NCI-H146 (cell line): ENCODE measurements around the gene KIAA1671.

Experiments used
- DNase-seq: peaks from one replicate; lab custom pipeline; 2025; lab: John Stamatoyannopoulos, UW

The KIAA1671 gene

GRCh38 chr22:25146307-25146706 is 193.8 kb downstream of the KIAA1671 start:
- DNase-seq: no peak

GRCh38 chr22:25146906-25147641 is 194.6 kb downstream of the KIAA1671 start:
- peak; percentile 34 for DNase-seq

GRCh38 chr22:25147642-25147928 is 195.1 kb downstream of the KIAA1671 start:
- no peak for DNase-seq

- DNase-seq: no peak
Measured at GRCh38 chr22:25148149-25148691, 195.7 kb downstream of the KIAA1671 start.

GRCh38 chr22:25149014-25149413 is 196.5 kb downstream of the KIAA1671 start:
- DNase-seq: no peak

- DNase-seq: no peak
Measured at GRCh38 chr22:25153961-25154666, 201.6 kb downstream of the KIAA1671 start.

- DNase-seq: no peak
Measured at GRCh38 chr22:25154667-25154999, 202.1 kb downstream of the KIAA1671 start.

- DNase-seq: no peak
Measured at GRCh38 chr22:25156736-25157135, 204.2 kb downstream of the KIAA1671 start.

- no peak for DNase-seq
Measured at GRCh38 chr22:25159028-25159427, 206.5 kb downstream of the KIAA1671 start.

- no peak for DNase-seq
Measured at GRCh38 chr22:25160120-25160996, 207.8 kb downstream of the KIAA1671 start.

- no peak for DNase-seq
Measured at GRCh38 chr22:25161017-25161915, 208.8 kb downstream of the KIAA1671 start.

- DNase-seq: no peak
Measured at GRCh38 chr22:25161916-25162530, 209.5 kb downstream of the KIAA1671 start.

GRCh38 chr22:25162561-25162960 is 210.0 kb downstream of the KIAA1671 start:
- DNase-seq: no peak

- no peak for DNase-seq
Measured at GRCh38 chr22:25165785-25166184, 213.3 kb downstream of the KIAA1671 start.

- DNase-seq: peak; percentile 66
Measured at GRCh38 chr22:25166266-25167040, 213.9 kb downstream of the KIAA1671 start.

GRCh38 chr22:25167082-25167481 is 214.6 kb downstream of the KIAA1671 start:
- peak; percentile 63 for DNase-seq

GRCh38 chr22:25167834-25168601 is 215.5 kb downstream of the KIAA1671 start:
- DNase-seq: no peak

GRCh38 chr22:25169278-25170031 is 216.9 kb downstream of the KIAA1671 start:
- no peak for DNase-seq
